Neuron (in vitro differentiated cells): ENCODE measurements around the gene DCAF8.
"Not testable (repeated sequence)": the region's sequence is repeated elsewhere in the genome, so short reads cannot be mapped to it uniquely, and the experiment has no call there.

Experiments
- H2AFZ ChIP-seq: one replicate; pipeline ENCODE4 v1.6.1; 2013; ENCODE audit warnings: low read depth, mild to moderate bottlenecking, inconsistent platforms, low read length, moderate library complexity
- H3K27me3 ChIP-seq: one replicate; pipeline ENCODE4 v1.6.1; 2013; ENCODE audit warnings: low read length; ENCODE audit not compliant: insufficient read depth
- H3K36me3 ChIP-seq: one replicate; pipeline ENCODE4 v1.6.1; 2013; ENCODE audit warnings: low read length; ENCODE audit not compliant: insufficient read depth
- H3K4me1 ChIP-seq: one replicate; pipeline ENCODE4 v1.6.1; 2013; ENCODE audit warnings: low read length; ENCODE audit not compliant: insufficient read depth
- H3K4me3 ChIP-seq: 2 replicates; pipeline ENCODE4 v1.5.1; 2013; ENCODE audit warnings: mild to moderate bottlenecking, low read length, moderate library complexity
- H3K9me3 ChIP-seq: one replicate; pipeline ENCODE4 v1.6.1; 2013; ENCODE audit warnings: low read length

DCAF8 gene

DNA sequence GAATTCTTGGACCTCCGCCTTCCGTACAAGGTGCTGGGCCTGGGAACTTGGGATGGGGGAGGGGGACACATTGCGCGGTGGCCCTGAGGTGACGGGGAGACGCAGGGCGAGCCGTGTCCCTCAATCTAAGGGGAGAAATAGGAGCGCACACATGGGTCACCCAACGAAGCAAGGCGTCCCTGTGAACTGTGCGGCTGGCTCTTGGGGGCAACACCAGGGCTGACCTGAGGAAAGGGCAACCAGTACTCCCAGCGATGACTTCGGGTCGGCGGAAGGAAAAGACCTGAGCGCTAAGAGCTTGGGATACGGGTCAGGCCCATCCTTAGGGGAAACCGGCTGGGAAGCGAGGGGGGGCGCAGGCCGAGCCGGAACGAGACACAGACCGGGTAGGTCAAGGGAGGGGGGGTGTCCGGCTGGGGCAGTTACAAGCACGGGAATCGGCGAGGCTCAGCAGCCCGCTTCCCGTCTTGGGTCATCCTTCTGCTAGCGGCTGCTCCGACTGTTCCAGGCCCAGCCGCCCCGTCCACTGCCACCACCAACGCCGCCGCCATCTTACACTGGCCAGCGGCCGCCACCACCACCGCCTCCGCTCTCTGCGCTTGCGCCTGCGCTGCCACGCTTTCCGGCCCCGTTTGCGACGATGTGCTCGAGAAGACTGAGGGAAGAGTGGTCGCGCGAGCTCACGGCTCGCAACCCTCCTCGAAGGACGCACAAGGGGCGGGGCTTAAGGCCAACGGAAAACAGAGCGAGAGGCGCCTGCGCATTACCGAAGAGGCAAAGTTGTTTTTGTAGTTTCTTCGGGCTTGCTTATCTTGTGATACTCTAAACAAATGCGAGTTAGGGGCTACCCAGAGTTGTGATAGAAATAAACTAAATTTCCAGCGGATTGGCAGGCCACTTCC is at the start of gene DCAF8:
Gene DCAF8, minus strand, starts transcription at position 657 of the 902 bp plus-strand sequence. CDS start 18,541 bp downstream, outside the sequence.
- peak within 1 kb of the TSS; percentile 75 for H3K4me3 ChIP-seq
- H2AFZ ChIP-seq, result peak within 1 kb of the TSS; percentile 81
- peaks cover 16% of the 10 kb centered on the region for H3K4me1 ChIP-seq
- H3K36me3 ChIP-seq, result peaks cover 4% of the 10 kb centered on the region
- no peaks in the 10 kb centered on the region for H3K9me3 ChIP-seq
- no peaks in the 10 kb centered on the region for H3K27me3 ChIP-seq

DNA sequence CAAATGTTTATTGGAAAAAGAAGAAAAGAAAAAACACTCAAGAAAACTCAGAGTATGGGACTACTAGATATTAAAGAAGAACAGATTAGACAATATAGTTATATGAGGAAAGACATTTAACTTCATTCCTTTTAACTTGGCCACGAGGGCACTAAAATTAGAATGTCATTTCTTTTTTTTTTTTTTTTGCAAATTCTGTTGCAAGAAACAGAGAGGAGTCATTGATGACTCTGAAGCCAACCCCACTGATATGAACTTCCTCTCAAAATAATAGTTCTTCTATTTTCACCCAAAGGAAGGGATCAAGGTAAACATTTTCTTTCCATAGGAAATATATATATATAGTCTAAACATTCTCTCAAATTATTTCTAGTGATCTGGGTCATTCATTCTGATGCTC is 47.2 kb upstream of the DCAF8 start:
- H3K4me1 ChIP-seq, result no peaks in the 10 kb centered on the region
- no peak overlapping the region for H2AFZ ChIP-seq
- no peaks in the 10 kb centered on the region for H3K9me3 ChIP-seq
- H3K27me3 ChIP-seq, result no peaks in the 10 kb centered on the region
- peaks cover 95% of the 10 kb centered on the region for H3K36me3 ChIP-seq
- no peak overlapping the region for H3K4me3 ChIP-seq

GRCh38 chr1:160309185-160309557 is 46.8 kb upstream of the DCAF8 start:
- no peaks in the 10 kb centered on the region for H3K4me1 ChIP-seq
- no peak overlapping the region for H3K4me3 ChIP-seq
- H2AFZ ChIP-seq, result no peak overlapping the region
- no peaks in the 10 kb centered on the region for H3K27me3 ChIP-seq
- peaks cover 93% of the 10 kb centered on the region for H3K36me3 ChIP-seq
- no peaks in the 10 kb centered on the region for H3K9me3 ChIP-seq

DNA sequence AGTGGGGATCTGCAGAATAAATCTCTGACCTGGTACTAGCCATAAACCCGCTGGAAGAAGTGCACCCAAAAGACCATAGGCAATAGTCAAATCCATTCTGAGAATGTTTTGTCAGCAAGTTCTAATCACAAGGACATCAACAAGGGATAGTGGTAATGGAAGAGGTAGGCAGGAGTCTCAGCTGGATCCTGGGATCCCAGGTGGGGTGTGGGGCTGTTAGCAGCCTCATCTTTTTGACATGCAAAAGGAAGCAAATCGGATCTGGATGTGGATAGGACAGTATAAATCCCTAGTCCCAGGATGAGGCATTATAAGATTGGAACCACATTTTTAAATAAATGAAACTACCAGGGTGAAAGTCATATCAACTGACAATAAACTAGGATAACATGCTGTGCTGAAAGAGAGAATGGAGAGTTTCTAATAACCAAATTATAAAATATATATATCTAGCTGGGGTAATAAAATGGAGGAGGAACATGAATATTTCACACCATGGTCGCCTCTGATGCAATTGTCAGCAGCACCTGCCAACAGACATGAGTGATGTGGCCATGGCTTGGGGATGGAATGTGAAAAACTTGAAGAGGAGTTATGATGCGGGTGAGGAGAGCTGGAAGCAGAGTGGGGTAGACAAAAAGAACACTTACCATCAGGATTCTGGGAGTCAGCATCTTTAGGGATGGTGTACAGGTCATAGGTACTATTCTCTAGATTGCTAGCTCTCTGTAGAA is 46.3 kb upstream of the DCAF8 start:
- no peak overlapping the region for H3K4me3 ChIP-seq
- peaks cover 92% of the 10 kb centered on the region for H3K36me3 ChIP-seq
- no peaks in the 10 kb centered on the region for H3K27me3 ChIP-seq
- H3K9me3 ChIP-seq, result no peaks in the 10 kb centered on the region
- no peaks in the 10 kb centered on the region for H3K4me1 ChIP-seq
- H2AFZ ChIP-seq, result no peak overlapping the region

DNA sequence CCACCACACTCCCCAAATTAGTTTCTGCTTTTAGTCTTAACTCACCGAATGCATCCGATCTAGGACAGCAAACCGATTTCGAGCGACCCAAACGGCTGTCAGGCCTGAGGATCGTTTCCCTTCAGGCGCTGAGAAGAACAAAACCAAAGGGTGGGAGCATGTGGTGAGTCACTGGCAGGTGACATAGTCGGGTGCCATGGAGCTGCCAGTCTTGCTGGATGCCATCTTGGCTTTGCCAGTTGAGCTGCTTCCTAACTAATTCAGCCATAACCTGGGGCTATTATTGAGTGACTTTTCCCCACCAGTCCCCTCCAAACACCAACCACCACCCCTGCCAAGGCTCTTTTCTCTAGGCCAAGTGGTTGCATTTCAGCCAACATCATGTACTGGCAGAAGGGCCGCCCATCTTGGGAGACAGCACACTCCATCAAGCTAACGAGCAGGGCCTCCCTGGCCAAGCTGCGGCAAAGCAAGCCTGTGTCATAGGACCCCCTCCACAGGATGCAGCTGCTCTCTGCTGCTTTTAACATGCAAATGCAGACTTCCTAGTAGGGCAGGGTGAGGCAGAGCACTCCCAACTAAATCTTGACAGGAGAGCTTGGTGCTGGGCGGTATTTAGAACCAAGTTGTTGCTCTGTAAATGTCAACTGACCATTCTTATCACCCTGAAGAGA is 44.9 kb upstream of the DCAF8 start:
- Histone ChIP-seq H2AFZ (no peak overlapping the region), H3K27me3 (no peaks in the 10 kb centered on the region), H3K4me1 (no peaks in the 10 kb centered on the region), H3K9me3 (no peaks in the 10 kb centered on the region), H3K36me3 (peaks cover 89% of the 10 kb centered on the region), H3K4me3 (no peak overlapping the region)

GRCh38 chr1:160300173-160300572 is 37.8 kb upstream of the DCAF8 start:
- H3K27me3 ChIP-seq, result no peaks in the 10 kb centered on the region
- H2AFZ ChIP-seq, result no peak overlapping the region
- no peaks in the 10 kb centered on the region for H3K9me3 ChIP-seq
- H3K36me3 ChIP-seq, result peaks cover 78% of the 10 kb centered on the region
- H3K4me1 ChIP-seq, result no peaks in the 10 kb centered on the region
- no peak overlapping the region for H3K4me3 ChIP-seq

- no peaks in the 10 kb centered on the region for H3K27me3 ChIP-seq
- no peaks in the 10 kb centered on the region for H3K4me1 ChIP-seq
- no peak overlapping the region for H2AFZ ChIP-seq
- peaks cover 93% of the 10 kb centered on the region for H3K36me3 ChIP-seq
- H3K4me3 ChIP-seq, result no peak overlapping the region
- H3K9me3 ChIP-seq, result no peaks in the 10 kb centered on the region
Measured at GRCh38 chr1:160296036-160296435, 33.7 kb upstream of the DCAF8 start.

DNA sequence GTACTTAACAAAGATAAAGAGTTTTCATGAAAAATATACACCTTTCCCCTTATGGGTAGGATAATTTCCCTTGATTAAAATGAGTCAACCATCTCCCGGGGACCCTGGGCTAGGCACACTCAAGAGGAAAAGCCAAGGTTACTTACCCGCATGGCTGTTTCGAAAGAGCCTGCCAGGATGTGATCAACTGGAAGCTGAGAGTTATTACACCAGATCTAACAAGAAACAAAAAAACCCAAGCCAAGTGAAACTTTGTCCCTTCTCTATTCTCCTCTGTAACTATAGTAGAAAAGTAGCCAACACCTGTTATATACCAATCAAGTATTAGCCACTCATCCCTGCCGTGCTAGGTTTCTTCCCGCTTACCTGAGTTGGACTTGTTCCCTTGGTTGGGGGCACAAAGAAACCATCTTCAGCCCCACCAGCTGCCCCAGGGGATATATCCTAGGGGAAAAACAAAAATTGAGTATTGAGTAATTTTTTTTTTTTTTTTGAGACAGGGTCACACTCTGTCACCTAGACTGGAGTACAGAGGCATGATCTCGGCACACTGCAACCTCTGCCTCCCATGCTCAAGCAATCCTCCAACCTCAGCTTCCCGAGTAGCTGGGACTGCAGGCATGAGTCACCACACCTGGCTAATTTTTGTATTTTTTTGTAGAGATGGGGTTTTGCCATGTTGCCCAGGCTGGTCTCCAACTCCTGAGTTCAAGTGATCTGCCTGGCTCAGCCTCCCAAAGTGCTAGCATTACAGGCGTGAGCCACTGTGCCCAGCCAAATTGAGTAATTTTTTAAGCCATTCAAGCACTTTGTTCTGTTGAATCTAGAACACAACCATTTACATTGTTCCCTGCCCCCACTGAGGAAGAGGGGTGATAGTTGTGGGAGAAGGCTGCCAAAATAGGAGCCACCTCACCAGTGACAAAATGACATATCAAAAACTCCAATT is 30.9 kb upstream of the DCAF8 start:
- Histone ChIP-seq H3K36me3 (peaks cover 89% of the 10 kb centered on the region), H3K4me3 (no peak overlapping the region), H3K27me3 (no peaks in the 10 kb centered on the region), H3K9me3 (no peaks in the 10 kb centered on the region), H3K4me1 (no peaks in the 10 kb centered on the region), H2AFZ (no peak overlapping the region)

DNA sequence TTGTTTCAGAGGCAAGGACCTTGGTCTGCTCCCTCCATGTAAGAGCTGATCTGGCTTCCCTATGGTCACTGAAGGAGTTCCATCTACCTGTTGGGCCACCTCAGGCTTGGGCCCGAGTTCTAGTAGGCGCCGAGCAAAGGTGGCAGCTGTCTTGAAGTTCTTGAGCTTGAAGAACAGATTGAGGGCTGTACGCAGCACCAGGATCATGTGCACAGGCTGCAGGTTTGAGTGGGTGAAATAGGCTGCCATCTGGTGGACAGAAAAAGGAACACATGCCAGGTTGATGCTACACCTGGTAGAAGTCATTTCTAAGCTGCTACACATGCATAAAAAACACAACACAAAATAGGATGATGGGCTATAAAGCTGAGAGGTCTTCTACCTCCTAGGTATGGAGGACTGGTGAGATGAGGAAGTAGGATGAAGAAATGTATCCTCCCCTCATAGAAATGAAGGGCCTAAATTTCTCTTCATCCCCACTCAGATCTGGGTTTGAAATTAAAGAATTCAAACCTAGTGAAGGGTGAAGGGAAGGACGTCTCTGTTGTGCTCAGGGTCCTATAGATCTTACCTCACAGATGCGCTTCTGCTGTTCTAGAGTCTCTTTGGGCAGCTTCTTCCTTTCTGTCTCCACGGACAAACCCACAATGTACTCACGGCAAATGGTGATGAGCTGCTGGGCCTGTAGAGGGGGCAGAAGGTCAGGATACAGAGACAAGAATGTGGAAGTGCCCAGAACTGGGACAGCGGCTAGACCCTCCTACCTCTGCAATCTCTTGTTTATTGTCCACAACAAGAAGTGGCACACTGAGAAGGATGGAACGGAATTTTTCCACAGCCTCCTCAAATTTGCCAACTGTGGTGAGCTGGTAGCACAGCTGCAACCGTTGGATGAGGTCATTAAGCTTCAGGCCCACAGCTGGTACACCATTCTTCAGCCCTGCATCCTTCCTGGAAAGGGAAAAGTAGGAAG is 29.2 kb upstream of the DCAF8 start:
- H2AFZ ChIP-seq, result no peak overlapping the region
- no peaks in the 10 kb centered on the region for H3K4me1 ChIP-seq
- no peaks in the 10 kb centered on the region for H3K27me3 ChIP-seq
- H3K4me3 ChIP-seq, result no peak overlapping the region
- peaks cover 73% of the 10 kb centered on the region for H3K36me3 ChIP-seq
- H3K9me3 ChIP-seq, result no peaks in the 10 kb centered on the region

GRCh38 chr1:160287769-160288168 is 25.4 kb upstream of the DCAF8 start:
- Histone ChIP-seq H3K4me1 (peaks cover 14% of the 10 kb centered on the region), H3K36me3 (peaks cover 40% of the 10 kb centered on the region)
- not testable (repeated sequence) for H3K4me3 ChIP-seq, H3K9me3 ChIP-seq, H2AFZ ChIP-seq, H3K27me3 ChIP-seq

DNA sequence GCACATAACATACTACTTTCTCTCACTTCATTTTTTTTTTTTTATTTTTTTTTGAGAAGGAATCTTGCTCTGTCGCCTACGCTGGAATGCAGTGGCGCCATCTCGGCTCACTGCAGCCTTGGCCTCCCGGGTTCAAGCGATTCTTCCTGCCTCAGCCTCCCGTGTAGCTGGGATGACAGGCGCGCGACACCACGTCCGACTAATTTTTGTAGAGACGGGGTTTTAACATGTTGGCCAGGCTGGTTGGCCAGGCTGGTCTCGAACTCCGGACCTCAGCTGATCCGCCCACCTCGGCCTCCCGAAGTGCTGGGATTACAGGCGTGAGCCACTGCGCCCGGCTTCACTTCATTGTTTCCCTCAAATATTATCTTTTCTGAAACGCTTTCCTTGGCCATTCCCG is 23.2 kb upstream of the DCAF8 start:
- H3K36me3 ChIP-seq, result peaks cover 39% of the 10 kb centered on the region
- H3K9me3 ChIP-seq, result no peaks in the 10 kb centered on the region
- H3K4me1 ChIP-seq, result peaks cover 14% of the 10 kb centered on the region
- peak overlapping the region; percentile 86 for H3K4me3 ChIP-seq
- H2AFZ ChIP-seq, result peak overlapping the region; percentile 33
- no peaks in the 10 kb centered on the region for H3K27me3 ChIP-seq
